ENCODE results near the gene NCOA7. TPM values are rescaled to one million over a fixed set of nuclear protein-coding genes. Genes with fewer than 3 reads are reported as not detected.

Gene NCOA7
- total and polyA plus RNA-seq, 10 of the 15 experiments (the other 5 are each of a cell fraction or from before 2014, with no cell fraction given), result 18.9 to 50.3 (median 34.2) TPM

GRCh38 chr6:125790358-125791150 lies at the start of gene NCOA7 (continued):
- TF ChIP-seq ZBTB11 (CRISPR knock-in tag; IDR thresholded peaks at IDR 0.05), result no peak
- TF ChIP-seq SPI1 (IDR thresholded peaks at IDR 0.05; ENCODE audit: borderline replicate concordance, insufficient read depth, low read depth, low read length), result no peak
- TF ChIP-seq HDAC6 (IDR thresholded peaks at IDR 0.05; ENCODE audit: unreplicated experiment), result no peak
- no peak for TF ChIP-seq REST (IDR thresholded peaks at IDR 0.05; ENCODE audit: low read depth, low read length)
- TF ChIP-seq NR2F1 (conservative IDR thresholded peaks at IDR 0.05), result peak; percentile 68; the same call in 1 of the 2 replicates
- TF ChIP-seq PAX8 (IDR thresholded peaks at IDR 0.05), result no peak
- no peak for TF ChIP-seq NFIC (IDR thresholded peaks at IDR 0.05; ENCODE audit: low read depth, low read length)
- peak; percentile 32; the same call in 1 of the 2 replicates for TF ChIP-seq TAF1 (IDR thresholded peaks at IDR 0.05; ENCODE audit: borderline replicate concordance, low read depth, low read length)
- TF ChIP-seq HCFC1 (IDR thresholded peaks at IDR 0.05; ENCODE audit: low read length), result no peak
- TF ChIP-seq POU2F2 (IDR thresholded peaks at IDR 0.05; ENCODE audit: borderline replicate concordance, low read depth, low read length), result no peak
- TF ChIP-seq USF1 (IDR thresholded peaks at IDR 0.05; ENCODE audit: borderline replicate concordance, extremely low read length, insufficient read depth, low read depth, low read length), result no peak
- no peak for TF ChIP-seq ZBTB4 (CRISPR knock-in tag; IDR thresholded peaks at IDR 0.05)
- 0 out of 2 replicates have a peak, but pooled peaks have one; percentile 28 for TF ChIP-seq CREB1 (IDR thresholded peaks at IDR 0.05; ENCODE audit: low read depth)
- no peak for TF ChIP-seq MTA3 (IDR thresholded peaks at IDR 0.05; ENCODE audit: borderline replicate concordance, low read length)
- TF ChIP-seq GABPA (IDR thresholded peaks at IDR 0.05; ENCODE audit: low read depth), result no peak
- no peak for TF ChIP-seq CHD4 (IDR thresholded peaks at IDR 0.05)

All from GM12878 (cell line).